ENCODE data around the gene COLEC11.

The COLEC11 gene

DNA sequence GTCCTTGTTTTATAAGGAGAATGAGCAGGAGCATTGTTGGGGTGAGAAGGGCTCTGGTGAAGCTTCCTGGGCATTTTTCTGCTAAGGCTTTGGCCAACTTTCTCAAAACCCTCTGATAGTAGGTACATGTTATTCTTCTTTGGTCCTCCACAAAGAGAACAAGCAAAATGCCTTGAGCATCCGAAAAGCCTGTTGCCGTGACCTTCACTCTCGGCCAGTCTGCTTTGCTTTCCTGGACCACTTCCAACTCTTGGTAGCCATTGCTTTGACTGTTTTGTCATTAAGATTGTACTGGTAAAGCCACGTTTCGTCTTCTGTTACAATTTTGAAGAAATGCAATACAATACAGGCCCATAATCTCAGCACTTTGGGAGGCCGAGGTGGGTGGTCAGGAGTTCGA lies 35.7 kb downstream of the COLEC11 start:
- Histone ChIP-seq H3F3A (ENCODE audit: insufficient read depth) (no peaks in the 10 kb centered on the region), H3K27ac (ENCODE audit: low read depth, low read length) (no peak overlapping the region), H3K27me3 (ENCODE audit: low read length) (no peaks in the 10 kb centered on the region), H2AFZ (ENCODE audit: low read depth, low read length, severe bottlenecking) (no peak overlapping the region), H3K4me3 (ENCODE audit: insufficient read depth, low read length, poor library complexity, severe bottlenecking) (no peak overlapping the region), H3K36me3 (ENCODE audit: low read length) (no peaks in the 10 kb centered on the region), H3K9me3 (ENCODE audit: insufficient read depth, low read length) (no peaks in the 10 kb centered on the region), H3K9ac (ENCODE audit: low read length) (no peak overlapping the region), H3K79me2 (ENCODE audit: insufficient read depth, low read length) (no peaks in the 10 kb centered on the region), H3K9me2 (replicated peaks; ENCODE audit: insufficient read depth, low read length) (no peaks in the 10 kb centered on the region), H4K20me1 (ENCODE audit: low read depth, low read length) (no peaks in the 10 kb centered on the region), H3K4me2 (ENCODE audit: low read depth, low read length, poor library complexity, severe bottlenecking) (no peak overlapping the region)
- TF ChIP-seq EZH2phosphoT487 (conservative IDR thresholded peaks at IDR 0.05; ENCODE audit: low read length) (no peak), CTCF (IDR thresholded peaks at IDR 0.05; ENCODE audit: insufficient read depth, low read length, poor library complexity, severe bottlenecking) (no peak)

DNA sequence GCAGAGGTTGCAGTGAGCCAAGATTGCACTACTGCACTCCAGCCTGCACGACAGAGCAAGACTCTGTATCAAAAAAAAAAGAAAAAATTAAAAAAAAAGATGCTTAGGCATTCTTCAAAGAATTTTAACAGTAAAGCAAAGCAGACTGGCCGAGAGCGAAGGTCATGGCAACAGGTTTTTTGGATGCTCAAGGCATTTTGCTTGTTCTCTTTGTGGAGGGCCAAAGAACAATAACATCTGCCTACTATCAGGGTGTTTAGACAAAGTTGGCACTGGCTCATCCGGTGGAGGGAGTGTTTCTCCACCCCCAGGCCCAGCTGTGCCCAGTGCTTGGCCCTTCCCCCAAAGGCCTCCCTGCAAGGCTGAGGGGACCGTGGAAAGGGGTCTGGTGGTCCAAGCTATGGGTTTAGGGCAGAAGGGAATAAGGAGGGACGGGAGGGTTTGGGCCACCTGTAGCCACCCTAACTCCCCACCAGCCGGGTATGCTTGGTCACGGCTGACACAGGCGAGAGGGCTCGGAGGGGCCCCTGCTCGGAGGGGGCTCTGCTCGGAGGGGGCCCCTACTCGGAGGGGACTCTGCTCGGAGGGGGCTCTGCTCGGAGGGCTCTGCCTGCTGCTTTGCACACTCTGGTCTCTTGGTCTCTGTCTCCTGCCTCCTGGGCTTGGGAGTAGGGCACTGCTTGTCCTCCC lies 36.4 kb downstream of the COLEC11 start:
- Histone ChIP-seq H4K20me1 (ENCODE audit: low read depth, low read length) (no peaks in the 10 kb centered on the region), H3K4me3 (ENCODE audit: insufficient read depth, low read length, poor library complexity, severe bottlenecking) (no peak overlapping the region), H3K36me3 (ENCODE audit: low read length) (no peaks in the 10 kb centered on the region), H3K4me2 (ENCODE audit: low read depth, low read length, poor library complexity, severe bottlenecking) (no peak overlapping the region), H3K27ac (ENCODE audit: low read depth, low read length) (no peak overlapping the region), H3F3A (ENCODE audit: insufficient read depth) (no peaks in the 10 kb centered on the region), H3K9ac (ENCODE audit: low read length) (no peak overlapping the region), H2AFZ (ENCODE audit: low read depth, low read length, severe bottlenecking) (no peak overlapping the region), H3K9me2 (replicated peaks; ENCODE audit: insufficient read depth, low read length) (no peaks in the 10 kb centered on the region), H3K27me3 (ENCODE audit: low read length) (no peaks in the 10 kb centered on the region), H3K9me3 (ENCODE audit: insufficient read depth, low read length) (no peaks in the 10 kb centered on the region), H3K79me2 (ENCODE audit: insufficient read depth, low read length) (no peaks in the 10 kb centered on the region)
- TF ChIP-seq EZH2phosphoT487 (conservative IDR thresholded peaks at IDR 0.05; ENCODE audit: low read length) (no peak), CTCF (IDR thresholded peaks at IDR 0.05; ENCODE audit: insufficient read depth, low read length, poor library complexity, severe bottlenecking) (no peak)

DNA sequence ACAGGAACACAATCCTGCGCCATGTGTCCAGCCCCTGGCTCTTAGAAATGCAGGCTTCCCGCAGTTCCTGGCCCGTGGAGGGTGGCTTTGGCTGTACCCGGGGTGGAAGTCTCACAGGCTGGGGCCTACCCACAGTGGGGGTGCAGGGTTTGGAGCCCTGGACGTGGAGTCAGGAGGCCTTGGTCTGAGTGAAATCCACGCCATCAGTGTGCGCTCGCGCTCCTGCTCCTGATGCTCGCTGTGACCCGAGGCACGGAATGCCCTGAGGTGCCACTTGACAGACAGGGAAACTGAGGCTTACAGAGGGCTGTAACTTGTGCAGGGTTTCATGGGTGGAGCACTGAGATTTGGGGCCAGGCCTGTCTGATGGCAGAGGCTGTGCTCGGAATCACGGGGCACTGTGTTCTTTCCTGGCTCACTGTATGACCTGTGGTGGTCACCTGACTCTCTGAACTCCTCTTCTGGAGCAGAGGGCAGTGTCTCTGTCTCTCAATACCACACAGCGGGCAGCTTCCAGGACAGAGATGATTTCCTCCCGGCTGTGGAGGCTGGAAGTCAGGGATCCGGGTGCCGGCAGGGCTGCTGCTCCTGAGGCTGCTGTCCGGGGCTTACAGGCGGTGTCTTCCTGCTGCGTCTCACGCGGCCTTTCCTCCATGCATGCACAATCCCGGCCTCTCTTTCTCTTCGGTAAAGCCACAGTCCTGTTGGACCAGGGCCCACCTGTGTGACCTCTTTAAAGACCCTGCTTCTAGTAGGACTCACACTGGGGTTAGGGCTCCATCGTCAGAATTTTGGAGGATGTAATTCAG lies 37.1 kb downstream of the COLEC11 start:
- H3K9me3 ChIP-seq (ENCODE audit: insufficient read depth, low read length): no peaks in the 10 kb centered on the region
- H3K4me3 ChIP-seq (ENCODE audit: insufficient read depth, low read length, poor library complexity, severe bottlenecking): no peak overlapping the region
- no peak overlapping the region for H3K27ac ChIP-seq (ENCODE audit: low read depth, low read length)
- no peaks in the 10 kb centered on the region for H4K20me1 ChIP-seq (ENCODE audit: low read depth, low read length)
- H3K79me2 ChIP-seq (ENCODE audit: insufficient read depth, low read length): no peaks in the 10 kb centered on the region
- no peaks in the 10 kb centered on the region for H3K27me3 ChIP-seq (ENCODE audit: low read length)
- no peak overlapping the region for H3K9ac ChIP-seq (ENCODE audit: low read length)
- no peaks in the 10 kb centered on the region for H3F3A ChIP-seq (ENCODE audit: insufficient read depth)
- no peaks in the 10 kb centered on the region for H3K36me3 ChIP-seq (ENCODE audit: low read length)
- no peak overlapping the region for H3K4me2 ChIP-seq (ENCODE audit: low read depth, low read length, poor library complexity, severe bottlenecking)
- no peak overlapping the region for H2AFZ ChIP-seq (ENCODE audit: low read depth, low read length, severe bottlenecking)
- TF ChIP-seq EZH2phosphoT487 (conservative IDR thresholded peaks at IDR 0.05; ENCODE audit: low read length) (no peak), CTCF (IDR thresholded peaks at IDR 0.05; ENCODE audit: insufficient read depth, low read length, poor library complexity, severe bottlenecking) (no peak)
- H3K9me2 ChIP-seq (replicated peaks; ENCODE audit: insufficient read depth, low read length): no peaks in the 10 kb centered on the region

All from SU-DHL-6 (cell line).